ENCODE measurements around the gene EFCAB12. TPM values are rescaled to one million over a fixed set of nuclear protein-coding genes. Genes with fewer than 3 reads are reported as not detected.

EFCAB12 gene
- total and polyA plus RNA-seq, 2 of the 4 experiments (the other 2 are of a cell fraction) = under 0.01 to 0.17 TPM

DNA sequence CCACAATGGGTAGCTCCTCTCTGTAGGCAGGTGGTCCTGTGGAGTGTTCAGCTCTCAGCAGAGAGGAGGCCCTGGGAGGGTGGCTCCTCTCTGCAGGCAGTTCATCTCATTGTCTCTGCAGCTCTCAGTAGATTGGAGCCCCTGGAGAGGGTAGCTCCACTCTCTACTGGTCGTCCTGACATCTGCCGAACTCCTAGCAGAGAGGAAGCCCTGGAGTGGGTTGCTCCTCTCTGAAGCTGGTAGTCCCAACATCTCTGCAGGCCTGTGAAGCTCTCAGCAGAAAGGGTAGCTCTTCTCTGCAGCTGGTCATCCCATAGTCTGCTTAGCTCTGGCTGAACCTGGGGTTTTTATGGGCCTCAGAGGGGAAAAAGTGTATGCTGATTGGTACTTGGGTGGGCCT lies 50.8 kb downstream of the EFCAB12 start:
- no TSS peak for BruUV-seq (replicated peaks)
- Histone ChIP-seq H3K23ac (ENCODE audit: low read depth, low read length) (no peak overlapping the region), H3K9me1 (ENCODE audit: insufficient read depth, low read length) (no peaks in the 10 kb centered on the region), H3K9me3 (ENCODE audit: control insufficient read depth, insufficient read depth, low read length) (no peaks in the 10 kb centered on the region), H3K56ac (ENCODE audit: extremely low read depth, insufficient read depth, low read length) (no peak overlapping the region), H4K91ac (ENCODE audit: insufficient read depth, low read depth, low read length) (no peak overlapping the region), H2AK9ac (replicated peaks; ENCODE audit: low read depth, low read length, poor library complexity) (no peak overlapping the region), H3K4me3 (ENCODE audit: insufficient read depth, low read depth, low read length) (no peak overlapping the region), H3K9ac (ENCODE audit: low read depth, low read length) (no peak overlapping the region), H3K4ac (ENCODE audit: low read depth, low read length) (no peak overlapping the region), H2BK15ac (ENCODE audit: low read depth, low read length) (no peak overlapping the region), H3K18ac (ENCODE audit: low read depth, low read length) (no peak overlapping the region), H4K20me1 (ENCODE audit: insufficient read depth, low read length) (no peaks in the 10 kb centered on the region), H3K27me3 (ENCODE audit: control insufficient read depth, insufficient read depth, low read length) (no peaks in the 10 kb centered on the region), H3K79me1 (ENCODE audit: low read depth in 1 of 2, low read length in 2 of 2) (no peaks in the 10 kb centered on the region), H2AK5ac (ENCODE audit: low read depth, low read length) (no peak overlapping the region), H2AFZ (replicated peaks; ENCODE audit: low read length, poor library complexity) (no peak overlapping the region), H4K8ac (ENCODE audit: low read depth in 2 of 2, low read length in 2 of 2) (no peak overlapping the region), H3K27ac (ENCODE audit: insufficient read depth, low read length) (no peak overlapping the region), H3K4me2 (ENCODE audit: low read depth, low read length) (no peak overlapping the region), H3K36me3 (ENCODE audit: control insufficient read depth, insufficient read depth, low read length) (no peaks in the 10 kb centered on the region), H2BK20ac (ENCODE audit: low read depth, low read length) (no peak overlapping the region), H3K14ac (replicated peaks; ENCODE audit: low read depth, low read length) (no peak overlapping the region), H2BK120ac (ENCODE audit: low read depth, low read length) (no peak overlapping the region), H3K4me1 (ENCODE audit: control insufficient read depth, insufficient read depth, low read length) (peaks cover 4% of the 10 kb centered on the region; the same call in 1 of the 2 replicates), H2BK5ac (ENCODE audit: low read depth, low read length, poor library complexity, severe bottlenecking) (no peak overlapping the region), H4K5ac (ENCODE audit: low read depth, low read length) (no peak overlapping the region)
- intact Hi-C loops (cut with micrococcal nuclease) = no loop called here
- dilution Hi-C loops (cut with HindIII; ENCODE audit: low sequenced_read_pairs, unreplicated experiment) = no loop called here
- ATAC-seq (ENCODE audit: low read depth) (no peak), DNase-seq (no peak)
- POLR2A ChIA-PET (ENCODE audit: unreplicated experiment) = no interaction called here
- no CpG with 5 or more reads among the region's 2 CpGs for WGBS, 2 experiments (ENCODE audit: extremely low coverage in 2 of 2, insufficient read length in 1 of 2)
- in situ Hi-C loops (cut with MboI; ENCODE audit: low sequenced_read_pairs) = loop anchor here (25.0 kb wide), 1 partner anchor 235 kb away; the partner anchor contains the start of gene PLXND1
- CTCF ChIA-PET = no interaction called here
- TF ChIP-seq NFE2L2 (IDR thresholded peaks at IDR 0.05; ENCODE audit: low read depth, low read length) = no peak
- TF ChIP-seq CHD1 (IDR thresholded peaks at IDR 0.05; ENCODE audit: low read depth, low read length) = no peak
- no peak for TF ChIP-seq RFX5 (IDR thresholded peaks at IDR 0.05; ENCODE audit: low read depth, low read length)
